A673 (cell line): ENCODE measurements around the gene SNTG2.

Experiments used
- EZH2 ChIP-seq: fragments of 200-600 bp; sonication (generic); IDR thresholded peaks from 2 replicates; pipeline ENCODE4 v1.6.1; 2017; ENCODE audit warnings: borderline replicate concordance, low read depth, mild to moderate bottlenecking, mixed read lengths, antibody characterized with exemption, low read length; ENCODE audit not compliant: poor library complexity, severe bottlenecking
- TF ChIP-seq, protein P1 (sequence below): fragments of 300-800, 200-600 bp; sonication (generic); conservative IDR thresholded peaks from 2 replicates; pipeline ENCODE4 v1.5.1; 2017; ENCODE audit warnings: low read depth, mild to moderate bottlenecking, antibody characterized with exemption, low read length, moderate library complexity, mixed read lengths

DNA sequence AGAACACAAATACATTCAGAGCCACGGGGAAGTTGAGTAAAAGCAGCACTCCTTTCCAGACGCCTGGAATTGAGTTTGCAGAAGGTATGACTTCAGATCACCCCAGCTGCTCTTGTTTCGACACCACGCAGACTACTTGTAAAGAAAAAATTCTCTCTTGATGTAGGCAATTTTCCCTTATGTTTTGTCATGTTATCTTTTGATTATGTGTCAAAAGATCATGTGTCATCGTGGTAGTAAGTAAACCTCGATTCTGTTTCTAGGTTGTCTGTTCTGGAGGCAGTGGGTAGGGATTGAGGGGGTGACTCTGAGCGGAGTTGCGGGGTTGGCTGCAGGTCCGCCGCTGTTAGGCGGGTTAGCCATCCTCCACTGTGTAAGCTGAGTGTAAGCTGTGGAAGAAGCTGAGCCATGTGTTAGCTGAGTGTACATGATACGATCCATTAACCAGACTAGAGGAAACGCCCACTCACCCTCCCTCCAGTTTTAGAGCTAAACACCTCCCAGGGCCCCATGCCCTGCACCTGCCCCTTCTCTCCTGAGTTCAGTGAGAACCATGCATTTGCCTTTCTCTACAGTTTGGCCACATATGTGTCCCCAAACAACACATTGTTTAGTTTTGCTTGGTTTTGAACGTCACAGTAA is 181.8 kb downstream of the SNTG2 start:
- TF ChIP-seq, protein P1, sequence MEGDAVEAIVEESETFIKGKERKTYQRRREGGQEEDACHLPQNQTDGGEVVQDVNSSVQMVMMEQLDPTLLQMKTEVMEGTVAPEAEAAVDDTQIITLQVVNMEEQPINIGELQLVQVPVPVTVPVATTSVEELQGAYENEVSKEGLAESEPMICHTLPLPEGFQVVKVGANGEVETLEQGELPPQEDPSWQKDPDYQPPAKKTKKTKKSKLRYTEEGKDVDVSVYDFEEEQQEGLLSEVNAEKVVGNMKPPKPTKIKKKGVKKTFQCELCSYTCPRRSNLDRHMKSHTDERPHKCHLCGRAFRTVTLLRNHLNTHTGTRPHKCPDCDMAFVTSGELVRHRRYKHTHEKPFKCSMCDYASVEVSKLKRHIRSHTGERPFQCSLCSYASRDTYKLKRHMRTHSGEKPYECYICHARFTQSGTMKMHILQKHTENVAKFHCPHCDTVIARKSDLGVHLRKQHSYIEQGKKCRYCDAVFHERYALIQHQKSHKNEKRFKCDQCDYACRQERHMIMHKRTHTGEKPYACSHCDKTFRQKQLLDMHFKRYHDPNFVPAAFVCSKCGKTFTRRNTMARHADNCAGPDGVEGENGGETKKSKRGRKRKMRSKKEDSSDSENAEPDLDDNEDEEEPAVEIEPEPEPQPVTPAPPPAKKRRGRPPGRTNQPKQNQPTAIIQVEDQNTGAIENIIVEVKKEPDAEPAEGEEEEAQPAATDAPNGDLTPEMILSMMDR = no peak
- no peak for TF ChIP-seq EZH2
